Keratinocyte (primary cell): Measurements from ENCODE around the gene EPHB1. TPM values are rescaled to one million over a fixed set of nuclear protein-coding genes. Genes with fewer than 3 reads are reported as not detected.

Source experiments
- DNase-seq: peaks from one replicate; pipeline ENCODE4 v3.0.0-alpha.2; 2011; ENCODE audit warnings: low read depth, missing footprints, low spot score
- FAIRE-seq: peaks from 2 replicates; lab custom pipeline; 2011; peaks lifted over from hg19 to GRCh38; lab: Jason Lieb, UNC
- H2AFZ ChIP-seq: 2 replicates; pipeline ENCODE4 v1.6.0; 2012; ENCODE audit warnings: low read length, control low read depth, inconsistent platforms; ENCODE audit not compliant: control insufficient read depth
- H3K27ac ChIP-seq: 2 replicates; pipeline ENCODE4 v1.5.1; 2011; ENCODE audit warnings: low read length; ENCODE audit not compliant: control insufficient read depth, insufficient read depth
- H3K27me3 ChIP-seq: 3 replicates; pipeline ENCODE4 v1.6.0; 2011; ENCODE audit warnings: low read length; ENCODE audit not compliant: control insufficient read depth, insufficient read depth; ENCODE audit errors: extremely low read depth
- H3K36me3 ChIP-seq, 2 experiments: 2 replicates in 1 of 2; 3 replicates in 1 of 2; pipeline ENCODE4 v1.5.1; 2011; ENCODE audit warnings: low read length in 2 of 2, mild to moderate bottlenecking in 1 of 2; ENCODE audit not compliant: control insufficient read depth in 2 of 2, insufficient read depth in 2 of 2; ENCODE audit errors: extremely low read depth in 1 of 2
- H3K4me1 ChIP-seq: 3 replicates; pipeline ENCODE4 v1.5.1; 2011; ENCODE audit warnings: low read length; ENCODE audit not compliant: control insufficient read depth, insufficient read depth; ENCODE audit errors: extremely low read depth
- H3K4me2 ChIP-seq: 3 replicates; pipeline ENCODE4 v1.6.0; 2011; ENCODE audit warnings: low read depth, low read length; ENCODE audit not compliant: control insufficient read depth, insufficient read depth; ENCODE audit errors: extremely low read depth
- H3K4me3 ChIP-seq, 3 experiments: fragments of 200-600 bp in 1 of 3; sonication (generic) in 1 of 3; 2 replicates in 2 of 3; 3 replicates in 1 of 3; pipeline ENCODE4 v1.5.1; 2011 to 2016; ENCODE audit warnings: low read length in 3 of 3, mild to moderate bottlenecking in 3 of 3, control low read depth in 2 of 3, inconsistent platforms in 1 of 3, low read depth in 1 of 3, mixed read lengths in 1 of 3, mixed run types in 1 of 3, moderate library complexity in 1 of 3; ENCODE audit not compliant: control insufficient read depth in 2 of 3, insufficient read depth in 2 of 3; ENCODE audit errors: extremely low read depth in 1 of 3
- H3K79me2 ChIP-seq: 2 replicates; pipeline ENCODE4 v1.6.0; 2012; ENCODE audit warnings: low read length; ENCODE audit not compliant: control insufficient read depth, insufficient read depth
- H3K9ac ChIP-seq: 3 replicates; pipeline ENCODE4 v1.6.0; 2011; ENCODE audit warnings: low read length; ENCODE audit not compliant: control insufficient read depth, insufficient read depth; ENCODE audit errors: extremely low read depth
- H3K9me1 ChIP-seq: 3 replicates; pipeline ENCODE4 v1.6.0; 2011; ENCODE audit warnings: low read length; ENCODE audit not compliant: control insufficient read depth, insufficient read depth; ENCODE audit errors: extremely low read depth
- H3K9me3 ChIP-seq: 2 replicates; pipeline ENCODE4 v1.5.1; 2012; ENCODE audit warnings: low read depth, low read length; ENCODE audit not compliant: control insufficient read depth
- H4K20me1 ChIP-seq: 3 replicates; pipeline ENCODE4 v1.6.0; 2011; ENCODE audit warnings: low read length; ENCODE audit not compliant: control insufficient read depth, insufficient read depth; ENCODE audit errors: extremely low read depth
- EZH2 ChIP-seq: IDR thresholded peaks from one replicate; pipeline ENCODE4 v1.6.1; 2012; ENCODE audit warnings: inconsistent platforms, mild to moderate bottlenecking, low read length, moderate library complexity
- dilution Hi-C: fragments of 300-500 bp; cut with MboI; formaldehyde crosslinking; loops from one replicate; pipeline ENCODE4 v1.7.0; 2020; ENCODE audit warnings: low sequenced_read_pairs; ENCODE audit not compliant: extremely low pct_ligation_motif_present
- polyA plus RNA-seq, 5 experiments: library from polyadenylated mRNA; depleted of rRNA in 3 of 5; stranded (reverse) in 3 of 5; stranded (forward) in 1 of 5; unstranded in 1 of 5; fragments of >200 nt; gene quantifications; 1 replicate in 1 of 5; 2 replicates in 3 of 5; 3 replicates in 1 of 5; pipeline versions ENCODE4 v1.2.1 to v1.2.3, GENCODE V29; 2011 to 2012; ENCODE audit warnings: missing spikeins in 2 of 5, low read depth in 1 of 5, low replicate concordance in 1 of 5
- TF ChIP-seq, protein P1 (sequence below), 3 experiments: IDR thresholded peaks in 1 of 3; conservative IDR thresholded peaks in 1 of 3; optimal IDR thresholded peaks in 1 of 3; 2 replicates in 2 of 3; 3 replicates in 1 of 3; pipeline versions ENCODE3 to v1.5.1; 2011; ENCODE audit warnings: low read length in 3 of 3, mild to moderate bottlenecking in 3 of 3, moderate library complexity in 2 of 3, control low read depth in 1 of 3, inconsistent platforms in 1 of 3; ENCODE audit not compliant: insufficient read depth in 2 of 3; ENCODE audit errors: extremely low read depth in 1 of 3

EPHB1 gene
- polyA plus RNA-seq, 1 donor (not counting 4 experiments of a cell fraction or from before 2014, with no cell fraction given): 0.01 TPM

- no peak for FAIRE-seq
Observed at GRCh38 chr3:134892326-134892725, 97.3 kb downstream of the EPHB1 start.

DNA sequence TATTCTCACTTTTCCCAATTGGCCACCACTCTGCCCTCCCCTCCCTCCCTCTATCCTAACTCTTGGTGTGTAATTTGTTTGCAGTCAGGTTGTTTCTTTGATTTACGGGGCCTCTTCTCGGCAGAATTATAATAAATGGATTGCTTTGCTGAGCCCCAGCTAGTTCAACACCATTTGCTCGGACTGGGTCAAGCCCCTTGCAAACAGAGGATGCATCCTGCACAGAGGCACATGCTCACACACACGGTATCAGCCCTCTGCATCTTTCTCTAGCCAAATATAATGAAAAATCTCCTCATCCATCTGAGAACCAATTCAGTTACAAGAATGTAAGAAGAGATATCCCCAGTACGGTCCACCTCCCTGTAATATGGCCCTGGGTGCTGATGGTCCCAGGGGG, 97.7 kb downstream of the EPHB1 start:
- H3K79me2 ChIP-seq: no peaks in the 10 kb centered on the region
- H3K9ac ChIP-seq: no peak overlapping the region
- dilution Hi-C loops: no loop called here
- no peak overlapping the region for H3K4me3 ChIP-seq
- H3K9me3 ChIP-seq: no peaks in the 10 kb centered on the region
- TF ChIP-seq, protein P1, sequence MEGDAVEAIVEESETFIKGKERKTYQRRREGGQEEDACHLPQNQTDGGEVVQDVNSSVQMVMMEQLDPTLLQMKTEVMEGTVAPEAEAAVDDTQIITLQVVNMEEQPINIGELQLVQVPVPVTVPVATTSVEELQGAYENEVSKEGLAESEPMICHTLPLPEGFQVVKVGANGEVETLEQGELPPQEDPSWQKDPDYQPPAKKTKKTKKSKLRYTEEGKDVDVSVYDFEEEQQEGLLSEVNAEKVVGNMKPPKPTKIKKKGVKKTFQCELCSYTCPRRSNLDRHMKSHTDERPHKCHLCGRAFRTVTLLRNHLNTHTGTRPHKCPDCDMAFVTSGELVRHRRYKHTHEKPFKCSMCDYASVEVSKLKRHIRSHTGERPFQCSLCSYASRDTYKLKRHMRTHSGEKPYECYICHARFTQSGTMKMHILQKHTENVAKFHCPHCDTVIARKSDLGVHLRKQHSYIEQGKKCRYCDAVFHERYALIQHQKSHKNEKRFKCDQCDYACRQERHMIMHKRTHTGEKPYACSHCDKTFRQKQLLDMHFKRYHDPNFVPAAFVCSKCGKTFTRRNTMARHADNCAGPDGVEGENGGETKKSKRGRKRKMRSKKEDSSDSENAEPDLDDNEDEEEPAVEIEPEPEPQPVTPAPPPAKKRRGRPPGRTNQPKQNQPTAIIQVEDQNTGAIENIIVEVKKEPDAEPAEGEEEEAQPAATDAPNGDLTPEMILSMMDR (optimal IDR thresholded peaks at IDR 0.05 in 1 of 3, IDR thresholded peaks at IDR 0.05 in 1 of 3, conservative IDR thresholded peaks at IDR 0.05 in 1 of 3; ENCODE audit: extremely low read depth in 1 of 3, insufficient read depth in 2 of 3, low read length in 3 of 3): no peak
- no peak for TF ChIP-seq EZH2
- H3K27ac ChIP-seq: no peak overlapping the region
- no peak overlapping the region for H3K4me2 ChIP-seq
- no peaks in the 10 kb centered on the region for H3K4me1 ChIP-seq
- FAIRE-seq (no peak), DNase-seq (no peak)
- H3K36me3 ChIP-seq: no peaks in the 10 kb centered on the region
- H3K9me1 ChIP-seq: no peaks in the 10 kb centered on the region
- no peak overlapping the region for H2AFZ ChIP-seq
- H3K27me3 ChIP-seq: no peaks in the 10 kb centered on the region
- no peaks in the 10 kb centered on the region for H4K20me1 ChIP-seq

More at GRCh38 chr3:134892326-134892725, 97.3 kb downstream of the EPHB1 start:
- dilution Hi-C loops: no loop called here
- H4K20me1 ChIP-seq: no peaks in the 10 kb centered on the region
- no peak overlapping the region for H3K27ac ChIP-seq
- no peaks in the 10 kb centered on the region for H3K27me3 ChIP-seq
- H3K4me2 ChIP-seq: no peak overlapping the region
- no peak overlapping the region for H2AFZ ChIP-seq
- TF ChIP-seq, protein P1 (optimal IDR thresholded peaks at IDR 0.05 in 1 of 3, IDR thresholded peaks at IDR 0.05 in 1 of 3, conservative IDR thresholded peaks at IDR 0.05 in 1 of 3; ENCODE audit: extremely low read depth in 1 of 3, insufficient read depth in 2 of 3, low read length in 3 of 3): no peak
- TF ChIP-seq EZH2: no peak
- no peak overlapping the region for H3K9ac ChIP-seq
- H3K79me2 ChIP-seq: no peaks in the 10 kb centered on the region
- no peaks in the 10 kb centered on the region for H3K9me3 ChIP-seq
- DNase-seq: no peak
- H3K4me1 ChIP-seq: no peaks in the 10 kb centered on the region
- H3K36me3 ChIP-seq: no peaks in the 10 kb centered on the region
- H3K4me3 ChIP-seq: no peak overlapping the region
- H3K9me1 ChIP-seq: no peaks in the 10 kb centered on the region
